Endothelial cell of umbilical vein (primary cell): ENCODE results near the gene PHF2. TPM values are rescaled to one million over a fixed set of nuclear protein-coding genes. Genes with fewer than 3 reads are reported as not detected.

Experiments
- BruUV-seq: library from RNA; stranded (reverse); fragments of 400-500 nt; replicated peaks from 2 replicates; lab custom pipeline; 2021; lab: Mats Ljungman, UMichigan
- CTCF ChIA-PET: fragments of 300-600, 350-600 bp; sonication (Branson Sonifier 250); formaldehyde crosslinking; loops from one replicate; lab custom pipeline; 2021; ENCODE audit warnings: antibody characterized with exemption, inconsistent platforms; lab: Charles Lee
- POLR2A ChIA-PET: fragments of 300-600, 350-600 bp; sonication (Branson Sonifier 250); formaldehyde crosslinking; loops from one replicate; lab custom pipeline; 2021; ENCODE audit warnings: antibody characterized with exemption, inconsistent platforms; lab: Charles Lee
- DNase-seq: peaks from one replicate; pipeline ENCODE4 v3.0.0-alpha.2; 2011; ENCODE audit warnings: low read depth, low spot score
- FAIRE-seq: peaks from 2 replicates; lab custom pipeline; 2011; peaks lifted over from hg19 to GRCh38; lab: Jason Lieb, UNC
- H2AFZ ChIP-seq: 2 replicates; pipeline ENCODE4 v1.6.0; 2012; ENCODE audit warnings: low read depth, low read length, control low read depth, inconsistent platforms
- H3K27ac ChIP-seq: 2 replicates; pipeline ENCODE4 v1.5.1; 2011; ENCODE audit warnings: low read depth, mild to moderate bottlenecking, control low read depth, low read length, moderate library complexity; ENCODE audit not compliant: insufficient read depth
- H3K27me3 ChIP-seq, 2 experiments: 2 replicates each; pipeline versions ENCODE4 v1.6.0 to v1.6.1; 2011; ENCODE audit warnings: low read length in 2 of 2, mixed read lengths in 1 of 2; ENCODE audit not compliant: control insufficient read depth in 2 of 2, insufficient read depth in 2 of 2
- H3K36me3 ChIP-seq, 2 experiments: 2 replicates in 1 of 2; 3 replicates in 1 of 2; pipeline ENCODE4 v1.5.1; 2011; ENCODE audit warnings: low read length in 2 of 2, mild to moderate bottlenecking in 1 of 2, moderate library complexity in 1 of 2; ENCODE audit not compliant: control insufficient read depth in 2 of 2, insufficient read depth in 2 of 2; ENCODE audit errors: extremely low read depth in 1 of 2
- H3K4me1 ChIP-seq: 3 replicates; pipeline ENCODE4 v1.5.1; 2011; ENCODE audit warnings: mild to moderate bottlenecking, low read length; ENCODE audit not compliant: control insufficient read depth, insufficient read depth; ENCODE audit errors: extremely low read depth
- H3K4me2 ChIP-seq: 2 replicates; pipeline ENCODE4 v1.6.1; 2011; ENCODE audit warnings: low read length, control low read depth, mixed read lengths; ENCODE audit not compliant: insufficient read depth
- H3K4me3 ChIP-seq, 3 experiments: fragments of 200-600 bp in 1 of 3; sonication (generic), shearing (Covaris generic) in 1 of 3; replicated peaks in 1 of 3; 2 replicates each; pipeline ENCODE4 v1.5.1; 2011 to 2016; ENCODE audit warnings: control low read depth in 3 of 3, low read length in 3 of 3, mild to moderate bottlenecking in 2 of 3, inconsistent platforms in 1 of 3, low read depth in 1 of 3, moderate library complexity in 1 of 3; ENCODE audit not compliant: insufficient read depth in 1 of 3
- H3K79me2 ChIP-seq: 2 replicates; pipeline ENCODE4 v1.6.0; 2012; ENCODE audit warnings: low read length, inconsistent platforms; ENCODE audit not compliant: control insufficient read depth, insufficient read depth
- H3K9ac ChIP-seq: replicated peaks from 2 replicates; pipeline ENCODE3; 2011; ENCODE audit warnings: low read length, control low read depth; ENCODE audit not compliant: insufficient read depth; ENCODE audit errors: extremely low read depth
- H3K9me1 ChIP-seq: replicated peaks from 3 replicates; pipeline ENCODE4 v1.6.0; 2011; ENCODE audit warnings: mild to moderate bottlenecking, low read length; ENCODE audit not compliant: control insufficient read depth, insufficient read depth; ENCODE audit errors: extremely low read depth
- H3K9me3 ChIP-seq: replicated peaks from 2 replicates; pipeline ENCODE4 v1.5.1; 2012; ENCODE audit warnings: low read length, inconsistent platforms; ENCODE audit not compliant: control insufficient read depth, insufficient read depth
- H4K20me1 ChIP-seq: replicated peaks from 2 replicates; pipeline ENCODE3; 2011; ENCODE audit warnings: mild to moderate bottlenecking, low read length; ENCODE audit not compliant: control insufficient read depth, insufficient read depth; ENCODE audit errors: extremely low read depth
- EZH2 ChIP-seq: IDR thresholded peaks from 2 replicates; pipeline ENCODE4 v1.6.1; 2012; ENCODE audit warnings: borderline replicate concordance, low read depth, mild to moderate bottlenecking, moderate library complexity, low read length, inconsistent platforms; ENCODE audit not compliant: severe bottlenecking
- GATA2 ChIP-seq: IDR thresholded peaks from 2 replicates; pipeline ENCODE4 v1.7.0; 2011; ENCODE audit warnings: low read depth, mild to moderate bottlenecking, moderate library complexity, mixed read lengths, low read length; ENCODE audit not compliant: insufficient read length, insufficient read depth
- JUN ChIP-seq: IDR thresholded peaks from 2 replicates; pipeline ENCODE4 v1.6.1; 2011; ENCODE audit warnings: borderline replicate concordance, low read depth; ENCODE audit not compliant: insufficient read length, insufficient read depth
- MYC ChIP-seq: IDR thresholded peaks from one replicate; pipeline ENCODE4 v1.6.1; 2011; ENCODE audit warnings: mild to moderate bottlenecking, low read depth, low read length
- POLR2AphosphoS5 ChIP-seq: IDR thresholded peaks from 2 replicates; pipeline ENCODE4 v1.6.1; 2012; ENCODE audit warnings: low read depth, mild to moderate bottlenecking, control low read depth, low read length, moderate library complexity; ENCODE audit not compliant: insufficient read depth
- dilution Hi-C: fragments of 300-500 bp; cut with MboI; formaldehyde crosslinking; loops from one replicate; pipeline ENCODE4 v1.15.0; 2019; ENCODE audit warnings: low sequenced_read_pairs; ENCODE audit not compliant: extremely low pct_ligation_motif_present
- intact Hi-C: fragments of 100-400 bp; cut with micrococcal nuclease; formaldehyde crosslinking; loops from one replicate; pipeline ENCODE4 v1.10.0; 2022
- polyA plus RNA-seq, 4 experiments: library from polyadenylated mRNA; depleted of rRNA in 3 of 4; stranded (reverse) in 3 of 4; unstranded in 1 of 4; fragments of >200 nt; gene quantifications; 2 replicates each; pipeline versions ENCODE4 v1.2.1 to v1.2.3, GENCODE V29; 2011 to 2012; ENCODE audit warnings: missing spikeins in 1 of 4
- total RNA-seq: library from RNA; stranded (reverse); gene quantifications from 2 replicates; pipeline ENCODE4 v1.2.3, GENCODE V29; 2021
- TF ChIP-seq, protein P1 (sequence below): IDR thresholded peaks from 2 replicates; pipeline ENCODE4 v1.6.1; 2011; ENCODE audit not compliant: insufficient read depth, insufficient read length
- TF ChIP-seq, protein P2 (sequence below), 2 donors: IDR thresholded peaks; 1 replicate in 1 of 2; 2 replicates in 1 of 2; pipeline ENCODE4 v1.5.1; 2011; ENCODE audit warnings: low read length in 2 of 2, mild to moderate bottlenecking in 2 of 2, moderate library complexity in 2 of 2, control low read depth in 1 of 2, inconsistent platforms in 1 of 2, low read depth in 1 of 2; ENCODE audit not compliant: insufficient read depth in 1 of 2; ENCODE audit errors: extremely low read depth in 1 of 2

The PHF2 gene
- total and polyA plus RNA-seq, 2 donors (not counting 3 experiments of a cell fraction or from before 2014, with no cell fraction given): 9.8 to 22.5 TPM

DNA sequence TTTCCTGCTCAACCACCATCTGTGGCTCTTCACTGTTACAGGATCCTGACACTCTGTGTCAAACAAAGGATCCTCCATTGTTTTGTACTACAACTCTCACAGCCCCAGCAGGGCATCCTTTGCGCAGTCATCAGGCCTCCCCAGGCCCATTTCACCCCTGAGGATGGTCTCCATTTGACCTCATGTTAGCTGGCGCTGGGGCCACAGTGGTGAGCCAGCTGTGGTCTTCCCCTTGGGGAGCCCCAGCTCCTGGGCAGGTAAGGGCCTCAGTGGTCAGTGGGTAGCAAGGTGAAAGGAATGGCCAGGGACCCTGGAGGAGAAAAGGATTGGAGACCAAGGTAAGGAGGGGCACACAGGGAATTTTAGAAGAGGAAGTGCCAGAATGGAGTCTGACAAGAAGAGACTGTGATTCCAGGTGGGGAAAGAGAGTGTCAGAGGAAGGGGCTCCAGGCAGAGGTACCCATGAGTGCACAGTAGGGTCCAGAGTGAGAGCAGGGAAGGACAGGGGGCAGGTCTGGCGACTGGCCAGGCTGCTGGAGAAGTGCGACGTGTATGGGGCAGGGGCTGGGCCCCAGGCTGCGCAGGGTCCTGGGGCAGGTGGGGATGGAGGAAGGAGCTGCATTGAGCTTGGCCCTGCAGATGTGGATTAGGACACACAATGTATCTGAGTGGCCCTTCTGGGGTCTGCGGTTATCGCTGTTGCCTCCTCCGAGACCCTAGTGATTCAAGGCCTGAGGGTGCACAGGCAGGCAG, 109.9 kb downstream of the PHF2 start:
- BruUV-seq: no TSS peak

DNA sequence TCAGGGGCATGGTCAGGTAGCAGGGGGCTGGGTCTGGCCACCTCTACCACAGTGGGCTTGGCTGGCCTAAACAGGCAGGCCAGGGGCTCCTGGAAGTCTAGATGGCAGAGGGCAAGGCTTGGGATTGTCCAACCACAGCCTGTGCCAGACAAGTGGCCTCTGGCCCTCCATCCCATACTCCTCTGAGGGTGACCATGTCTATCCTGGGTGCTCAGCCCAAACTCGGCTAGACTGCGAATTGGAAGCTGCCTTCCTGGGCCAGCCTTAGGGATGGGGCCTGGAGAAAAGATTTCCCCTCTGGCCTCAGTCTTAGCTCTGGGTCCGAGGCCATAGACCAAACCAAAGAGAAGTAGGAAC, 110.5 kb downstream of the PHF2 start:
- Histone ChIP-seq H3K9me3 (no peaks in the 10 kb centered on the region), H4K20me1 (no peaks in the 10 kb centered on the region), H3K36me3 (no peaks in the 10 kb centered on the region), H3K4me3 (no peak overlapping the region), H3K4me2 (no peak overlapping the region), H3K27me3 (peaks cover 0 to 3% of the 10 kb centered on the region in 2 experiments), H3K9ac (no peak overlapping the region), H3K79me2 (no peaks in the 10 kb centered on the region), H3K4me1 (peaks cover 14% of the 10 kb centered on the region), H2AFZ (no peak overlapping the region), H3K9me1 (no peaks in the 10 kb centered on the region), H3K27ac (no peak overlapping the region)
- BruUV-seq: no TSS peak
- FAIRE-seq (no peak), DNase-seq (no peak)
- TF ChIP-seq POLR2AphosphoS5 (no peak), MYC (no peak)
- TF ChIP-seq, protein P1, sequence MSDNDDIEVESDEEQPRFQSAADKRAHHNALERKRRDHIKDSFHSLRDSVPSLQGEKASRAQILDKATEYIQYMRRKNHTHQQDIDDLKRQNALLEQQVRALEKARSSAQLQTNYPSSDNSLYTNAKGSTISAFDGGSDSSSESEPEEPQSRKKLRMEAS: no peak
- TF ChIP-seq, protein P2, sequence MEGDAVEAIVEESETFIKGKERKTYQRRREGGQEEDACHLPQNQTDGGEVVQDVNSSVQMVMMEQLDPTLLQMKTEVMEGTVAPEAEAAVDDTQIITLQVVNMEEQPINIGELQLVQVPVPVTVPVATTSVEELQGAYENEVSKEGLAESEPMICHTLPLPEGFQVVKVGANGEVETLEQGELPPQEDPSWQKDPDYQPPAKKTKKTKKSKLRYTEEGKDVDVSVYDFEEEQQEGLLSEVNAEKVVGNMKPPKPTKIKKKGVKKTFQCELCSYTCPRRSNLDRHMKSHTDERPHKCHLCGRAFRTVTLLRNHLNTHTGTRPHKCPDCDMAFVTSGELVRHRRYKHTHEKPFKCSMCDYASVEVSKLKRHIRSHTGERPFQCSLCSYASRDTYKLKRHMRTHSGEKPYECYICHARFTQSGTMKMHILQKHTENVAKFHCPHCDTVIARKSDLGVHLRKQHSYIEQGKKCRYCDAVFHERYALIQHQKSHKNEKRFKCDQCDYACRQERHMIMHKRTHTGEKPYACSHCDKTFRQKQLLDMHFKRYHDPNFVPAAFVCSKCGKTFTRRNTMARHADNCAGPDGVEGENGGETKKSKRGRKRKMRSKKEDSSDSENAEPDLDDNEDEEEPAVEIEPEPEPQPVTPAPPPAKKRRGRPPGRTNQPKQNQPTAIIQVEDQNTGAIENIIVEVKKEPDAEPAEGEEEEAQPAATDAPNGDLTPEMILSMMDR (IDR thresholded peaks at IDR 0.05; ENCODE audit: extremely low read depth in 1 of 2, insufficient read depth in 1 of 2, low read depth in 1 of 2, low read length in 2 of 2): no peak
- intact Hi-C loops: loop anchor here (10.0 kb wide), 1 partner anchor 378 kb away; no protein-coding TSS in a partner anchor
- dilution Hi-C loops: no loop called here
- CTCF ChIA-PET: interaction anchor here (0.9 to 3.6 kb wide), 4 partner anchors 8 to 315 kb away, joined by 3 to 13 read pairs (median 4); no protein-coding TSS in a partner anchor
- POLR2A ChIA-PET: no interaction called here

More for the DNA sequence above, 109.9 kb downstream of the PHF2 start:
- Histone ChIP-seq H3K4me3 (no peak overlapping the region), H3K27ac (no peak overlapping the region), H3K4me1 (peaks cover 14% of the 10 kb centered on the region), H3K9me1 (no peaks in the 10 kb centered on the region), H2AFZ (no peak overlapping the region), H3K27me3 (peaks cover 0 to 3% of the 10 kb centered on the region in 2 experiments), H3K36me3 (no peaks in the 10 kb centered on the region), H3K9me3 (no peaks in the 10 kb centered on the region), H3K79me2 (no peaks in the 10 kb centered on the region), H3K4me2 (no peak overlapping the region), H4K20me1 (no peaks in the 10 kb centered on the region), H3K9ac (no peak overlapping the region)
- TF ChIP-seq MYC (no peak), GATA2 (no peak), POLR2AphosphoS5 (no peak), JUN (no peak), EZH2 (no peak)
- intact Hi-C loops (loop anchor here (10.0 kb wide), 1 partner anchor 378 kb away; no protein-coding TSS in a partner anchor), dilution Hi-C loops (no loop called here)
- FAIRE-seq (no peak), DNase-seq (no peak)
- POLR2A ChIA-PET: no interaction called here
- CTCF ChIA-PET: interaction anchor here (0.7 to 8.8 kb wide), 8 partner anchors 7 to 527 kb away, joined by 3 to 154 read pairs (median 6); no protein-coding TSS in a partner anchor
